H1 (cell line): ENCODE measurements around the gene IPO9. TPM values are rescaled to one million over a fixed set of nuclear protein-coding genes. Genes with fewer than 3 reads are reported as not detected.

Source experiments
- ATF2 ChIP-seq: IDR thresholded peaks from 2 replicates; pipeline ENCODE4 v1.6.1; 2012; ENCODE audit warnings: low read length, inconsistent platforms
- BCL11A ChIP-seq, 2 experiments: IDR thresholded peaks; one replicate each; pipeline ENCODE4 v1.6.1; 2011; ENCODE audit warnings: low read depth in 2 of 2, low read length in 2 of 2, mild to moderate bottlenecking in 2 of 2
- EP300 ChIP-seq, 2 experiments: IDR thresholded peaks; 1 replicate in 1 of 2; 2 replicates in 1 of 2; pipeline ENCODE4 v1.6.1; 2011 to 2012; ENCODE audit warnings: low read depth in 2 of 2, low read length in 2 of 2, mild to moderate bottlenecking in 2 of 2, borderline replicate concordance in 1 of 2, inconsistent platforms in 1 of 2, moderate library complexity in 1 of 2
- JUN ChIP-seq: IDR thresholded peaks from 2 replicates; pipeline ENCODE4 v1.6.1; 2011; ENCODE audit warnings: low read depth, mild to moderate bottlenecking, improper control_type of control experiment, low read length
- JUND ChIP-seq: IDR thresholded peaks from 2 replicates; pipeline ENCODE4 v1.6.1; 2011; ENCODE audit warnings: mild to moderate bottlenecking, improper control_type of control experiment, low read length
- RBBP5 ChIP-seq: IDR thresholded peaks from 2 replicates; pipeline ENCODE4 v1.7.1; 2012; ENCODE audit warnings: low read depth, mild to moderate bottlenecking, inconsistent platforms, low read length, moderate library complexity, borderline replicate concordance
- SIX5 ChIP-seq: IDR thresholded peaks from 2 replicates; pipeline ENCODE4 v1.6.1; 2011; ENCODE audit warnings: mild to moderate bottlenecking, low read depth, low read length
- ZNF274 ChIP-seq: IDR thresholded peaks from 2 replicates; pipeline ENCODE4 v1.7.0; 2012; ENCODE audit warnings: low read length, borderline replicate concordance; ENCODE audit errors: extremely low read depth
- polyA plus RNA-seq, 7 experiments: library from polyadenylated mRNA; depleted of rRNA in 3 of 7; stranded (reverse) in 5 of 7; unstranded in 2 of 7; fragments of >200 nt in 5 of 7; fragments of 200-250 nt in 2 of 7; gene quantifications; 1 replicate in 5 of 7; 2 replicates in 1 of 7; 4 replicates in 1 of 7; pipeline versions ENCODE4 v1.2.1 to v1.2.3, GENCODE V29; 2011 to 2013; ENCODE audit warnings: missing spikeins in 2 of 7, mixed read lengths in 2 of 7
- total RNA-seq: library from RNA; stranded (reverse); fragmentation: NEBNext Ultra II Directional; extraction: Animal tissue kit (Norgen Biotek cat#: 25700); gene quantifications from 2 replicates; pipeline ENCODE4 v1.2.1, GENCODE V29; 2021
- TF ChIP-seq, protein P1 (sequence below): fragments of 300-600 bp; sonication (generic); IDR thresholded peaks from 2 replicates; pipeline ENCODE4 v1.7.1; 2012; ENCODE audit warnings: low read length, moderate library complexity, mild to moderate bottlenecking, inconsistent platforms; ENCODE audit not compliant: insufficient replicate concordance

IPO9 gene
- total and polyA plus RNA-seq, 2 of the 8 experiments (the other 6 are each of a cell fraction or from before 2014, with no cell fraction given): 61.0 to 122 TPM

- TF ChIP-seq, protein P1, sequence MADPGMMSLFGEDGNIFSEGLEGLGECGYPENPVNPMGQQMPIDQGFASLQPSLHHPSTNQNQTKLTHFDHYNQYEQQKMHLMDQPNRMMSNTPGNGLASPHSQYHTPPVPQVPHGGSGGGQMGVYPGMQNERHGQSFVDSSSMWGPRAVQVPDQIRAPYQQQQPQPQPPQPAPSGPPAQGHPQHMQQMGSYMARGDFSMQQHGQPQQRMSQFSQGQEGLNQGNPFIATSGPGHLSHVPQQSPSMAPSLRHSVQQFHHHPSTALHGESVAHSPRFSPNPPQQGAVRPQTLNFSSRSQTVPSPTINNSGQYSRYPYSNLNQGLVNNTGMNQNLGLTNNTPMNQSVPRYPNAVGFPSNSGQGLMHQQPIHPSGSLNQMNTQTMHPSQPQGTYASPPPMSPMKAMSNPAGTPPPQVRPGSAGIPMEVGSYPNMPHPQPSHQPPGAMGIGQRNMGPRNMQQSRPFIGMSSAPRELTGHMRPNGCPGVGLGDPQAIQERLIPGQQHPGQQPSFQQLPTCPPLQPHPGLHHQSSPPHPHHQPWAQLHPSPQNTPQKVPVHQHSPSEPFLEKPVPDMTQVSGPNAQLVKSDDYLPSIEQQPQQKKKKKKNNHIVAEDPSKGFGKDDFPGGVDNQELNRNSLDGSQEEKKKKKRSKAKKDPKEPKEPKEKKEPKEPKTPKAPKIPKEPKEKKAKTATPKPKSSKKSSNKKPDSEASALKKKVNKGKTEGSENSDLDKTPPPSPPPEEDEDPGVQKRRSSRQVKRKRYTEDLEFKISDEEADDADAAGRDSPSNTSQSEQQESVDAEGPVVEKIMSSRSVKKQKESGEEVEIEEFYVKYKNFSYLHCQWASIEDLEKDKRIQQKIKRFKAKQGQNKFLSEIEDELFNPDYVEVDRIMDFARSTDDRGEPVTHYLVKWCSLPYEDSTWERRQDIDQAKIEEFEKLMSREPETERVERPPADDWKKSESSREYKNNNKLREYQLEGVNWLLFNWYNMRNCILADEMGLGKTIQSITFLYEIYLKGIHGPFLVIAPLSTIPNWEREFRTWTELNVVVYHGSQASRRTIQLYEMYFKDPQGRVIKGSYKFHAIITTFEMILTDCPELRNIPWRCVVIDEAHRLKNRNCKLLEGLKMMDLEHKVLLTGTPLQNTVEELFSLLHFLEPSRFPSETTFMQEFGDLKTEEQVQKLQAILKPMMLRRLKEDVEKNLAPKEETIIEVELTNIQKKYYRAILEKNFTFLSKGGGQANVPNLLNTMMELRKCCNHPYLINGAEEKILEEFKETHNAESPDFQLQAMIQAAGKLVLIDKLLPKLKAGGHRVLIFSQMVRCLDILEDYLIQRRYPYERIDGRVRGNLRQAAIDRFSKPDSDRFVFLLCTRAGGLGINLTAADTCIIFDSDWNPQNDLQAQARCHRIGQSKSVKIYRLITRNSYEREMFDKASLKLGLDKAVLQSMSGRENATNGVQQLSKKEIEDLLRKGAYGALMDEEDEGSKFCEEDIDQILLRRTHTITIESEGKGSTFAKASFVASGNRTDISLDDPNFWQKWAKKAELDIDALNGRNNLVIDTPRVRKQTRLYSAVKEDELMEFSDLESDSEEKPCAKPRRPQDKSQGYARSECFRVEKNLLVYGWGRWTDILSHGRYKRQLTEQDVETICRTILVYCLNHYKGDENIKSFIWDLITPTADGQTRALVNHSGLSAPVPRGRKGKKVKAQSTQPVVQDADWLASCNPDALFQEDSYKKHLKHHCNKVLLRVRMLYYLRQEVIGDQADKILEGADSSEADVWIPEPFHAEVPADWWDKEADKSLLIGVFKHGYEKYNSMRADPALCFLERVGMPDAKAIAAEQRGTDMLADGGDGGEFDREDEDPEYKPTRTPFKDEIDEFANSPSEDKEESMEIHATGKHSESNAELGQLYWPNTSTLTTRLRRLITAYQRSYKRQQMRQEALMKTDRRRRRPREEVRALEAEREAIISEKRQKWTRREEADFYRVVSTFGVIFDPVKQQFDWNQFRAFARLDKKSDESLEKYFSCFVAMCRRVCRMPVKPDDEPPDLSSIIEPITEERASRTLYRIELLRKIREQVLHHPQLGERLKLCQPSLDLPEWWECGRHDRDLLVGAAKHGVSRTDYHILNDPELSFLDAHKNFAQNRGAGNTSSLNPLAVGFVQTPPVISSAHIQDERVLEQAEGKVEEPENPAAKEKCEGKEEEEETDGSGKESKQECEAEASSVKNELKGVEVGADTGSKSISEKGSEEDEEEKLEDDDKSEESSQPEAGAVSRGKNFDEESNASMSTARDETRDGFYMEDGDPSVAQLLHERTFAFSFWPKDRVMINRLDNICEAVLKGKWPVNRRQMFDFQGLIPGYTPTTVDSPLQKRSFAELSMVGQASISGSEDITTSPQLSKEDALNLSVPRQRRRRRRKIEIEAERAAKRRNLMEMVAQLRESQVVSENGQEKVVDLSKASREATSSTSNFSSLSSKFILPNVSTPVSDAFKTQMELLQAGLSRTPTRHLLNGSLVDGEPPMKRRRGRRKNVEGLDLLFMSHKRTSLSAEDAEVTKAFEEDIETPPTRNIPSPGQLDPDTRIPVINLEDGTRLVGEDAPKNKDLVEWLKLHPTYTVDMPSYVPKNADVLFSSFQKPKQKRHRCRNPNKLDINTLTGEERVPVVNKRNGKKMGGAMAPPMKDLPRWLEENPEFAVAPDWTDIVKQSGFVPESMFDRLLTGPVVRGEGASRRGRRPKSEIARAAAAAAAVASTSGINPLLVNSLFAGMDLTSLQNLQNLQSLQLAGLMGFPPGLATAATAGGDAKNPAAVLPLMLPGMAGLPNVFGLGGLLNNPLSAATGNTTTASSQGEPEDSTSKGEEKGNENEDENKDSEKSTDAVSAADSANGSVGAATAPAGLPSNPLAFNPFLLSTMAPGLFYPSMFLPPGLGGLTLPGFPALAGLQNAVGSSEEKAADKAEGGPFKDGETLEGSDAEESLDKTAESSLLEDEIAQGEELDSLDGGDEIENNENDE: no peak
- TF ChIP-seq ATF2 (no peak), ZNF274 (no peak), BCL11A (IDR thresholded peaks at IDR 0.05; ENCODE audit: low read depth in 2 of 2, low read length in 2 of 2) (no peak), JUND (no peak), EP300 (IDR thresholded peaks at IDR 0.05; ENCODE audit: borderline replicate concordance in 1 of 2, low read depth in 2 of 2, low read length in 2 of 2) (no peak), SIX5 (no peak), RBBP5 (no peak), JUN (no peak)
Observed at GRCh38 chr1:201779351-201779880, 49.5 kb upstream of the IPO9 start (continued).
